Astrocyte (in vitro differentiated cells and primary cell): ENCODE measurements around the gene S100A14. TPM values are rescaled to one million over a fixed set of nuclear protein-coding genes. Genes with fewer than 3 reads are reported as not detected.

Experiments used
- DNase-seq: peaks from one replicate; pipeline ENCODE4 v3.0.0-alpha.2; 2010; ENCODE audit warnings: low read depth
- FAIRE-seq: peaks from 2 replicates; lab custom pipeline; 2011; peaks lifted over from hg19 to GRCh38; lab: Jason Lieb, UNC
- H2AFZ ChIP-seq: 2 replicates; pipeline ENCODE4 v1.6.0; 2012; ENCODE audit warnings: low read depth, low read length, inconsistent platforms
- H3K27ac ChIP-seq: 2 replicates; pipeline ENCODE4 v1.5.1; 2011; ENCODE audit warnings: low read depth, low read length, inconsistent platforms
- H3K27me3 ChIP-seq: 2 replicates; pipeline ENCODE4 v1.6.0; 2011; ENCODE audit warnings: low read length, inconsistent platforms; ENCODE audit not compliant: insufficient read depth
- H3K36me3 ChIP-seq: 2 replicates; pipeline ENCODE4 v1.5.1; 2011; ENCODE audit warnings: low read length, inconsistent platforms; ENCODE audit not compliant: insufficient read depth
- H3K4me1 ChIP-seq: 2 replicates; pipeline ENCODE4 v1.5.1; 2011; ENCODE audit warnings: low read length, inconsistent platforms; ENCODE audit not compliant: insufficient read depth
- H3K4me2 ChIP-seq: 2 replicates; pipeline ENCODE4 v1.6.0; 2012; ENCODE audit warnings: low read length, inconsistent platforms
- H3K4me3 ChIP-seq: 2 replicates; pipeline ENCODE4 v1.5.1; 2011; ENCODE audit warnings: low read depth, mild to moderate bottlenecking, low read length, inconsistent platforms; ENCODE audit not compliant: insufficient read depth
- H3K79me2 ChIP-seq: 2 replicates; pipeline ENCODE4 v1.6.0; 2012; ENCODE audit warnings: mild to moderate bottlenecking, low read length, inconsistent platforms; ENCODE audit not compliant: insufficient read depth
- H3K9ac ChIP-seq: 2 replicates; pipeline ENCODE4 v1.6.0; 2012; ENCODE audit warnings: mild to moderate bottlenecking, low read length, inconsistent platforms
- H3K9me3 ChIP-seq: 2 replicates; pipeline ENCODE4 v1.5.1; 2012; ENCODE audit warnings: low read depth, mild to moderate bottlenecking, low read length, inconsistent platforms; ENCODE audit not compliant: insufficient read depth
- H4K20me1 ChIP-seq: 2 replicates; pipeline ENCODE4 v1.6.0; 2012; ENCODE audit warnings: low read length, inconsistent platforms; ENCODE audit not compliant: insufficient read depth
- H3K27ac Mint-ChIP-seq: one replicate; pipeline ENCODE4 v1.8.0; 2021; ENCODE audit warnings: mild to moderate bottlenecking, mixed read lengths; ENCODE audit not compliant: unreplicated experiment
- H3K27me3 Mint-ChIP-seq: one replicate; pipeline ENCODE4 v1.8.0; 2021; ENCODE audit warnings: low read depth, mixed read lengths; ENCODE audit not compliant: unreplicated experiment
- H3K36me3 Mint-ChIP-seq: one replicate; pipeline ENCODE4 v1.8.0; 2021; ENCODE audit warnings: low read depth, mixed read lengths; ENCODE audit not compliant: unreplicated experiment
- H3K4me1 Mint-ChIP-seq: one replicate; pipeline ENCODE4 v1.8.0; 2021; ENCODE audit warnings: low read depth, mixed read lengths; ENCODE audit not compliant: unreplicated experiment
- H3K4me3 Mint-ChIP-seq: one replicate; pipeline ENCODE4 v1.8.0; 2021; ENCODE audit warnings: mild to moderate bottlenecking, moderate library complexity, mixed read lengths; ENCODE audit not compliant: unreplicated experiment
- H3K9me3 Mint-ChIP-seq: one replicate; pipeline ENCODE4 v1.8.0; 2021; ENCODE audit warnings: mild to moderate bottlenecking, mixed read lengths; ENCODE audit not compliant: unreplicated experiment
- EZH2 ChIP-seq: IDR thresholded peaks from 2 replicates; pipeline ENCODE4 v1.6.1; 2012; ENCODE audit warnings: mild to moderate bottlenecking, low read length, inconsistent platforms; ENCODE audit not compliant: insufficient read depth
- total RNA-seq: library from RNA; stranded (reverse); gene quantifications from 2 replicates; pipeline ENCODE4 v1.2.1, GENCODE V29; 2021
- TF ChIP-seq, protein P1 (sequence below): IDR thresholded peaks from 2 replicates; pipeline ENCODE4 v1.5.1; 2011; ENCODE audit warnings: low read depth, mild to moderate bottlenecking, inconsistent platforms, low read length, moderate library complexity; ENCODE audit not compliant: insufficient read depth

Gene S100A14
- total RNA-seq, 1 donor from 2014 or later = 0.57 TPM

DNA sequence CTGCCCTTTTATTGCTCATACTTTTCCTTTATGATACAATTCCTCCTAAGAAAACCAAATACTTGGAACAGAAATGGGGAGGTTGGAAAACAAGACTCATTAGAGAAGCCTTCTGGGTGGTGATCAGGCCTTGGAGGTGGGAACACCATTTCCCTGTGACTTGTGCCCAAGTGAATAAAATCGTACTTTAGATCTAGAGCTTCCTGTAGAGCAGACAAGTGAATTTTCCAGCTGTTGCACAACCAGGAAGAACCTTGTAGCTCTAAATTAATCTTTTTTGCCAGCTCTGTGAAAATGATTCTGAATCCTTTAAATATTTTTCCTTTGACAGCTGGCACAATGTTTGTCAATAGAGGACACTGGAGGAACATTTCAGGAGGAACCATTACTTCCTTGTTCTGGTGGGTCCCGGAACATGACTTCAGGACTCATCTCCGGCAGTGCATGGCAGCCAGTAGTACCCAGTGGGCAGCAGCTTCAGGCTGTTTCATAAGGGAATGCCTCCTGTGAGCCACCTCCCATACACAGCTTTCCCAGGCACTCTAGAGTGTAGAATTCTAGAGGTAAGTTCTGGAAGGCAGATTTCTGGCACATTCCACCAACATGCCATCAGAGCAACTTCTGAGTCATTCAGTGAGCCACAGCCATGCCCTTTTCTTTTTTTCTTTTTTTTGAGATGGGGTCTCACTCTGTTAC lies 36.8 kb upstream of the S100A14 start:
- FAIRE-seq (no peak), DNase-seq (peak; percentile 51)
- Histone ChIP-seq H3K9me3 (no peaks in the 10 kb centered on the region), H3K27ac (peak overlapping the region; percentile 20), H3K4me1 (peaks cover 6% of the 10 kb centered on the region), H3K79me2 (no peaks in the 10 kb centered on the region), H3K27me3 (no peaks in the 10 kb centered on the region), H3K4me2 (peak overlapping the region; percentile 26), H3K36me3 (no peaks in the 10 kb centered on the region), H3K4me3 (no peak overlapping the region), H2AFZ (no peak overlapping the region), H4K20me1 (no peaks in the 10 kb centered on the region), H3K9ac (no peak overlapping the region)
- H3K36me3 Mint-ChIP-seq = no peaks in the 10 kb centered on the region
- no peak overlapping the region for H3K4me3 Mint-ChIP-seq
- H3K27me3 Mint-ChIP-seq = no peaks in the 10 kb centered on the region
- H3K27ac Mint-ChIP-seq = no peak overlapping the region
- peaks cover 2% of the 10 kb centered on the region for H3K9me3 Mint-ChIP-seq
- peaks cover 6% of the 10 kb centered on the region for H3K4me1 Mint-ChIP-seq
- no peak for TF ChIP-seq EZH2
- TF ChIP-seq, protein P1, sequence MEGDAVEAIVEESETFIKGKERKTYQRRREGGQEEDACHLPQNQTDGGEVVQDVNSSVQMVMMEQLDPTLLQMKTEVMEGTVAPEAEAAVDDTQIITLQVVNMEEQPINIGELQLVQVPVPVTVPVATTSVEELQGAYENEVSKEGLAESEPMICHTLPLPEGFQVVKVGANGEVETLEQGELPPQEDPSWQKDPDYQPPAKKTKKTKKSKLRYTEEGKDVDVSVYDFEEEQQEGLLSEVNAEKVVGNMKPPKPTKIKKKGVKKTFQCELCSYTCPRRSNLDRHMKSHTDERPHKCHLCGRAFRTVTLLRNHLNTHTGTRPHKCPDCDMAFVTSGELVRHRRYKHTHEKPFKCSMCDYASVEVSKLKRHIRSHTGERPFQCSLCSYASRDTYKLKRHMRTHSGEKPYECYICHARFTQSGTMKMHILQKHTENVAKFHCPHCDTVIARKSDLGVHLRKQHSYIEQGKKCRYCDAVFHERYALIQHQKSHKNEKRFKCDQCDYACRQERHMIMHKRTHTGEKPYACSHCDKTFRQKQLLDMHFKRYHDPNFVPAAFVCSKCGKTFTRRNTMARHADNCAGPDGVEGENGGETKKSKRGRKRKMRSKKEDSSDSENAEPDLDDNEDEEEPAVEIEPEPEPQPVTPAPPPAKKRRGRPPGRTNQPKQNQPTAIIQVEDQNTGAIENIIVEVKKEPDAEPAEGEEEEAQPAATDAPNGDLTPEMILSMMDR = no peak

DNA sequence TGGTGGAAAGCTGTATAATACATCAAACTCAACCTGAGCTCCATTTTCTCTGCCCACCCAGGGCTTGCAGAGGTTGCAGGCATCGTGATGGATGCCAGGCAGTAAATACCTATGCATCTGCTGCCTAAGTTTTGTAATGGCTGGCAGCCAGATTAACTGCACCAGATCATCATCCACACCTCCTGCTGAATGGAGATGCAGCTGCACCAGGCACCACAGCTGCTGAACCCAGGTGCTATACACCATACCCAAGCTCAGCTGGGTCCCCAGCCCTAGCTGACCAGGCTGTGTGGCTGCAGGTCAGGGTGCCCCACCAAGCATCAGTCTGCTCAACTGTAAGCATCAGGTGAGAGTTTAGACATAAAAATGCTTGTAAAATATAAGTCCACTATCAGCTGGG lies 35.6 kb upstream of the S100A14 start:
- TF ChIP-seq, protein P1 = no peak
- no peak for TF ChIP-seq EZH2
- Histone ChIP-seq H3K27me3 (no peaks in the 10 kb centered on the region), H3K9me3 (no peaks in the 10 kb centered on the region), H3K79me2 (no peaks in the 10 kb centered on the region), H3K27ac (no peak overlapping the region), H3K4me3 (no peak overlapping the region), H2AFZ (no peak overlapping the region), H3K9ac (no peak overlapping the region), H4K20me1 (no peaks in the 10 kb centered on the region), H3K4me2 (no peak overlapping the region), H3K36me3 (no peaks in the 10 kb centered on the region), H3K4me1 (peaks cover 6% of the 10 kb centered on the region)
- Mint-ChIP-seq H3K4me1 (peaks cover 9% of the 10 kb centered on the region), H3K4me3 (no peak overlapping the region), H3K27ac (no peak overlapping the region), H3K9me3 (peaks cover 2% of the 10 kb centered on the region), H3K27me3 (no peaks in the 10 kb centered on the region), H3K36me3 (peaks cover 1% of the 10 kb centered on the region)
- DNase-seq (no peak), FAIRE-seq (no peak)

- Mint-ChIP-seq H3K4me1 (peaks cover 9% of the 10 kb centered on the region), H3K27ac (no peak overlapping the region), H3K4me3 (no peak overlapping the region), H3K36me3 (peaks cover 10% of the 10 kb centered on the region), H3K9me3 (peaks cover 2% of the 10 kb centered on the region), H3K27me3 (no peaks in the 10 kb centered on the region)
- Histone ChIP-seq H3K4me2 (no peak overlapping the region), H3K36me3 (peaks cover 12% of the 10 kb centered on the region), H2AFZ (no peak overlapping the region), H3K9me3 (no peaks in the 10 kb centered on the region), H3K9ac (no peak overlapping the region), H3K27me3 (no peaks in the 10 kb centered on the region), H3K4me1 (peaks cover 6% of the 10 kb centered on the region), H4K20me1 (peaks cover 12% of the 10 kb centered on the region), H3K27ac (no peak overlapping the region), H3K4me3 (no peak overlapping the region), H3K79me2 (no peaks in the 10 kb centered on the region)
- DNase-seq (no peak), FAIRE-seq (no peak)
- no peak for TF ChIP-seq EZH2
- TF ChIP-seq, protein P1 = no peak
These were observed 33.7 kb upstream of the S100A14 start for GRCh38 chr1:153649863-153650235.
